ENCODE measurements around the gene PLK5.

The PLK5 gene

DNA sequence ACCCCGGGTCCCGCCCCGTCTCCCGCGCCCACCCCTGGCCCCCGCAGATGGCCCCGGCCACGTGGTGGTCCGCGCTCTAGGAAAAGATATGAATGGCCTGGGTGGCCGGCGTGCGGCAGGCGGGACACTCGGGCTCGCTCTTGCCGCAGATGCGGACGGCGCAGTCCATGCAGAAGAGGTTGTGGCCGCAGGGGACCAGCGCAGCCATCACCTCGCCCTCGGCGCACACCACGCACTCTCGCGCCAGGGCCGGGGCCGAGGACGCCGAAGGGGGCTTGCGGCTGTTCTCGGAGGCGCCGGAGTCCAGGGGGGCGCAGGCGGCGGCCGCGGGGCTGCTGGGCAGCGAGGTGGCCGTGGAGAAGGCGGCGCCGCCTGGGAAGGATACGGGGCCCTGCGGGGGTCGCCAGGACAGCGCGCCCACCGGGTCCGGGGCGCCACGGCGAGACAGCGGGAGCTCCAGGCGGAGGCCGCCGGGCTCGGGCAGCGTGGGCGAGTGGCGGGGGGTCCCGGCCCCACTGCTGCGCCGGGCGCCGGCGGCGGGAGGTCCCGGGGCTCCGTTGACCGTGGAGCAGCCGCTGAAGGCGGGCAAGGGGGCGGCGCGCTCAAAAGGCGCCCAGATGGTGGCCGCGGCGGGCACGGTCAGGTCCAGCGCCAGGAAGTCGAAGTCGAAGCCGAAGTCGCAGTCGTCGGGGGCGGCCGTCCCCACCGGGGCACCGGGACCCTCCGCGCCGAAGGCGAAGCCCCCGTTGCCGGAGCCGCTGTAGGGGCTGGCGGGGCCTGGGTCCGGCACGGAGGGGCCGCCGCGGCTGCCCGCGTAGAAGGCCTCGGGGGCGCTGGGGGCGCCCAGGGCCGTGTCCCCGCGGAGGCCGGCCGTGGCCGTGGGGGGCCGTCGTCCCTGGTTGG, 31.9 kb downstream of the PLK5 start:
- DNase-seq (ENCODE audit: low read depth) = no peak

DNA sequence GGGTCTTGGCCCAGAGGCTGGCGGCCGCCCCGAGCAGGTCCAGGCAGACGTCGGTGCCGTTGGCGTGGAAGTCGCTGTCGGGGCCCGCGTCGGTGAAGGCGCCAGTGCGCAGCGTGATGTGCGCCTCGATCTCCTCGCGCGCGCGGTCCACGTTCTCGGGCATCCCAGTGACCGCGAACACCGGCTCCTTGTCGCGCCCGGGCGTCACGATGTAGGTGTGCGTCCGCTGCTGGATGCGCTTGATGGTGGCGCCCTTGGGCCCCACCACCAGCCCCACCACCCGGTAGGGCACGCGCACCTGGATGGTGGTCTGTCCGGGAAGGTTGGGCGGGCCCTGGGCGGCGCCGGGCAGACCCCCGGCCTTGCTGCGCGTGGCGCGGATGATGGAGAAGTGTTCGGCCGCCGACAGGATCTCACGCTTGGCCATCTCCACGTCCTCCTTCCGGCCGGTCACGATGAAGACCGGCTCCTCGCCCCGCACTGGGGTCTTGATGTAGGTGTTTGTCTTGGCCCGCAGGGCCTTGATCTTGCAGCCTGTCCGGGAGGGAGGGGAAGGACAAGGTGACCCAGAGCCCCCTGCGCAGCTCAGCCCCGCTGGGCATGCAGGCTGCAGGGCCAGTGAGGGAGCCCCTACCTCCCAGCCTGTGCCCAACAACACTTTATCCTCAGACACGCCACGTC, 32.7 kb downstream of the PLK5 start:
- no peak for DNase-seq (ENCODE audit: low read depth)

DNA sequence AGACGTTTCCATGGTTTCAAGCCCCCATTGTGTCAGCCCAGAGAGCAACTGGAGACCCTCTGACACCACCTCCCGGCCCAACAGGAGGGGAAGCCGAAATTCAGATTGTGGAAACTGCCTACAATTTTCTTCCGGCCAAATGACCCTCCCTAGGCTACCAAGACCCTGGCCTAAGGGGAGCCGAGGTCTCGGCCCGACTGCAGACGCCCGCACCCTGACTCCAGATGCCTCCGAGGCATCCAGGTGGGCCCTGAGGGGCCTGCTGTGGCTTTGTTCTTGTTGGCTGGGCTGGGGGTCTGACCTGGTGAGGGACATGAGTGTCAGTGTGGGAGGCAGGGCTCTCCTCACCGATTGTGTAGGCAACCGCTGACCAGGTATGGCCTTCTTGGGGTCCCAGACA, 34.7 kb downstream of the PLK5 start:
- DNase-seq (ENCODE audit: low read depth) = no peak

DNA sequence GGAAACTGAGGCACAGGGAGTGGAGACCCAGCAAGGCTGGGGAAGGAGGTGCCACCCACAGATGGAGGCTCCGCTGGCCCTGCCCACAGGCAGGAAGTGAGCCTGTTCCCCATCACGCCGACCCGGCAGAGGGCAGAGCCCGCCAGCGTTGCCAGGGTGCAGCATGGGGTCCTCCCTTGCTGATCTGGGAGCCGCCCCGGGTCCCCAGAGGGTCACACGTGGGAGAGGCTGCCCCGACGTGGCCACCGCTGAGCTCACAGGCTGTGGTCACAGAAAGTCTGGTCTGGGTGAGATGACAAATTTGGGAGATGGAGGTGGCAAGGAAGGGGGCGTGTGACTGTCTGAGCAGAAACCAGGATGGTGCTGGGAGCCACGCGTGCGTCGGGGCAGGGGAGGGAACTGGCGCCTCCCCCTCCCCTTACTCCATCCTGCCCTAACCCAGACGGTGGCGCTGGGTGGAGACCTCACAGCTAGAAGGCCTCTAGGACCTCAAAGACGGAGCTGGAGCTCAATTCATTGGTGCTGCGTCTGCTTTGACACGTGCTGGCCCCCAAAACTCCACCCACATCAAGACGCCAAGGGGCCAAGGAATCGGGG, 36.5 kb downstream of the PLK5 start:
- no peak for DNase-seq (ENCODE audit: low read depth)

DNA sequence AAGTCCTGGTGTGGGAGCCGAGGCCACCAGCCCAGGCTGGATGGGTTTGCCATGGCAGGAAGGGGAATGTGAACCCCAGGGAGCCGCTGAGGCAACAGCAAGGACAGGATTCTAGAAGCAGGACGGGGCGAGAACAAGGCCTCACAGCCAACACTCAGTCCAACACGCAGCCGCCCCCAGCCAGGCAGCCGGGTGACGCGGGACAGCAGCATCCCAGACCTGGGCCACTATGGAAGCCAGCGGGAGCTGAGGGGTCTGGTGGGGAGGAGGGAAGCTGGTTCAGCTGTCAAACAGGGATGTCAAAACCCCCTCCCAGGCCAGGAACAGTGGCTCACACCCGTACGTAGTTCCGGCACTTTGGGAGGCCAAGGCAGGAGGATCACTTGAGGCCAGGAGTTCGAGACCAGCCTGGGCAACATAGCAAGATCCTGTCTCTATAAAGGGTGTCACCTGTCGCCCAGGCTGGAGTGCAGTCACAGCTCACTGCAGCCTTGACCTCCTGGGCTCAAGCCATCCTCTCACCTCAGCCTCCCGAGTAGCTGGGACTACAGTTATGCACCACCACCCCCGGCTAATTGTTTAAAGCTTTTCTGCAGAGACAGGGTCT, 37.5 kb downstream of the PLK5 start:
- DNase-seq (ENCODE audit: low read depth) = no peak

DNA sequence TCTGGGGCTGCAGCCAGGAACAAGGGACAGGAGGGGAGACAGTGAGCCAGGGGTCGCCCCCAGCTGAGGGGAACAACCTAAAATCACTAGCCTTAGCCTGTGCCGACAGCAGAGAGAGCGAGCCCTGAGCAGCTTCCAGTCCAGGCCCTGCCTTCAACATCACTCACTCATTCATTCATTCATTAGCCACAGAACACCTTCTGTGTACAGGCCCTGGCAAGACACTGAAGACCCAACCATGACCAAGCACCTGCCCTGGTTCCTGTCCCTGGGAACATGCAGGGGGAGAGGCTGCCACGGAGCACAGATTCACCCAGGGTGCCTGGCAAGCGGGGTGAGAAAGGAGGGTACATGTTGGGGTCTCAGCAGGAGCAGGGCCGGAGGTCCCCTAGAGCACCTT, 39.4 kb downstream of the PLK5 start:
- DNase-seq (ENCODE audit: low read depth) = no peak

DNA sequence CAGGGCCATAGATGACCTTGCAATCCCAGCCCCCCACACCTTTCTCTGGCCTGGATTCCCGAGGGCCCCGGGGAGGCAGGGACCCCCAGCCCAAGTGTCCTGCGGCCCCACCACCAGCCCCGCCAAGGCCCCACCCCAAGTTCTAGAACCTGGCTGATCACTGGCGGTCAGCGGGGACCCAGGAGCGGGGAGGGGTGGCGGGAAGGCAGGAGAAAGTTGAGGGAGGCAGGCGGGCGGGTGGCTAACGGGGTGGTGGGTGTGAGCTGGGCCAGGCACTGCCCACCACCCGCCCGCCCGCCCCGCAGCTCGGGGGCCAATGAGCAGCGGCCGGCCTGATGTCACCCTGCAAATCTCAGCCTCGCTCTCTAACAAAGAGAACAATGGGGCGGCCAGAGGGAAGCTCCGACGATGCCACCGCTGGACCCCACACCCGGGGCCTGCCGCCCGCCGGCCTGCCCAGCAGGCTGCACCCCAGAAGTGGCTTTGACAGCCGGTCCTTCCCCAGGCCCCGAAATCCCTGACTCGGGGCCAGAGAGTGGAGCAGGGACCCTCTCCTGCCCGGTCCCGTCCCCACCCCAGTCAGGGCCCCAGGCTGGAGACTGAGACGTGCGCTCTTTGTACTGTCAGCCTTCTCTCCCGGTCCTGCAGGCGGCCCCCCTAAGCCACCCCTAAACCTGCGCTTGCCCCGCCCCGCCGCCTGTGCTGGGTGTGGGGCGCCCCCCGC, 42.7 kb downstream of the PLK5 start:
- DNase-seq (ENCODE audit: low read depth) = no peak

DNA sequence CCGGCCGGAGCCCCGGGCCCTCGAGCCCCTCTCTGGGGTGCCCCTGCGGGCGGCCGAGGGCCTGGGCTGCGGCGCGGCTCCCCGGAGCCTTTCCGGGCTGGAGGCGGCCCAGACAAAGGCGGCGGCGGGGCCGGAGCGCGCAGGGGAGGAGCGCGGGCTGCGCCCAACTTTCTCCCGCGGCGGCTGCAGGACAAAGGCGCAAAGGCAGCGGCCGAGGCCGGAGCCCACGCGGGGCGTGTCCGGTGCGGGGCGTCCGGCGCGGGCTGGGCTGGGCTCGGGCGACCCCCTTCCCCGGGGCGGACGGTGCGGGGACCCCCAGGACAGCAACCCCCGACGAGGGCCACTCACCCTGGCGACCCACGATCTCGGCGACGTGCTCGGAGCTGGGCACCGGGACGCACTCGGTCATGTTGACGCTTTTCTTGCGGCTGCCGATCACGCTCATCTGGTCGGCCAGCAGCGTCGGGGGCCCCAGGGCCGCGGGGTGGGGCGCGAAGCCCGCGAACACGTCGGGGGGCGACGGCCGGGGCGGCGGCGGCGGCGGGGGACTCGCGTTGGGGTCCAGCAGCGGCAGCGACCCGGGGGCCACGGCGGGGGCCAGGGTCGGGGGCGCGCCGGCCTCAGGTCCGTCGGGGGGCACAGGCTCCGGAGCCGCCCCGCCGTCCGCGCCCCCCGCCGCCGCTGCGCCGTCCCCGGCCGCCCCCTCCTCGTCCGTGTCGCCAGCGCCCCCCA, 43.4 kb downstream of the PLK5 start:
- no peak for DNase-seq (ENCODE audit: low read depth)

DNA sequence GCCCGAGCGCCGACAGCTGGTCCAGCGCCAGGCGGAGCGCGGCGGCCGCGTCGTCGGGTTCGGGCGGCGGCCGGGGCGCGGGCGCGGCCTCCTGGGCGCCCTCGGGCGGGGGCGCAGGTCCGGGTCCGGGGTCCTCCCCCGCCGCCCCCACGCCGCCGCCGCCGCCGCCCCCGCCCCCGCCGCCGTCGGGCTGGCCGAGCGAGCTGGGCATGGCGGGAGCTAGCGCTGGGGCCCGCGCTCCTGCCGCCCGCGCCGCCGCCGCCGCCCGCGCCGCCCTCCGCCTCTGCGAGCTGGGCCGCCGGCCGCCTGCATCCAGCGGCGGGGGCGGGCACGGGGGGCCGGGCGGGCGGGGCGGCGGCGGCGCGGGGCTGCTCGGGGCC, 44.0 kb downstream of the PLK5 start:
- no peak for DNase-seq (ENCODE audit: low read depth)

DNA sequence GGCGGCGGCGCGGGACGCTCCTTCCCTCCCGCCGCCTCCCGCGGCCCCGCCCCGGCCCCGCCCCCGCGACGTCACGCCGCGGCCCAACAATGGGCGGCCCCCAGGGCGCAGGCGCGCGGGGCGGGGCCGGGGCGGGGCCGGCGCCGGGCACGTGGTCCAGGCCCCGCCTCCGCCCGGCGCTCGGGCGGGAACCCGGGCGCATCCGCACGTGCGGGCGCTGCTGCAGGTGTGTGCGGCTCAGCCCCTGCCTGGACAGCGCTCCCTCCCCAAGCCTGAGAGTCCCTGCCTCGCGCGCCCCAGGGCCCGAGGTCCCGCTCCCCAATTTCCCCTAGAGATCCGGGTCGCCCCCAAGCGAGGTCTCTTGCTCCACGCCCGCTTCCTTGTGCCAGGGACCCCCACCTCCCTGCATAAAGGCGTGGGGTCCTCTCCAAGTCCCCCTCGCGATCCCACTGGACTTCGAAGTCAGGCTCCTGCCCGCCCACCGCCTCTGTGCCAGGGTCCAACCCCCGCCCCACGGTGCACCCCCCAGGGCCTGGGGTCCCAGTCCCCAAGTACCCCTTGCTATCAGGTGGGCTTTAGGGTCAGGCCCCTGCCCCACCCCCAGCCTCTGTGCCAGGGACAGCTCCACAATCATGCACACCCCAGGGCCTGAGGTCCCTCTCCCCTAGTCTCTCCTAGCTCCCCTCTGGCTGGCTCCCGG, 44.6 kb downstream of the PLK5 start, which contains the start of gene MEX3D:
Gene MEX3D (minus strand): TSS at position 6 of the 700 bp plus-strand sequence. CDS start 267 bp downstream, outside the sequence.
- DNase-seq (ENCODE audit: low read depth) = peak; percentile 78

DNA sequence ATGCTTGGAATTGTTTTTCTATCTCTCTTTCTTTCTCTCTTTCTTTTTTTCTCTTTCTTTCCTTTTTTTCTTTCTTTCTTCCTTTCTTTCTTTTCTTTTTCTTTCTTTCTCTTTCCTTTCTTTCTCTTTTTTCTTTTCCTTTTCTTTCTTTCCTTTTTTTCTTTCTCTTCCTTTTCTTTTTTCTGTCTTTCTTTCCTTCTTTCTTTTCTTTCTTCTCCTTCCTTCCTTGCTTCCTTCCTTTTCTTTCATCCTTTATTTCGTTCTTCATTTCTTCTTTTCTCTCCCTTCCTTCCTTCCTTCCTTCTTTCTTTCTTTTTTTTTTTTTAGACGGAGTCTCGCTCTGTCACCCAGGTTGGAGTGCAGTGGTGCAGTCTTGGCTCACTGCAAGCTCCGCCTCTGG, 46.1 kb downstream of the PLK5 start:
- no peak for DNase-seq (ENCODE audit: low read depth)

DNA sequence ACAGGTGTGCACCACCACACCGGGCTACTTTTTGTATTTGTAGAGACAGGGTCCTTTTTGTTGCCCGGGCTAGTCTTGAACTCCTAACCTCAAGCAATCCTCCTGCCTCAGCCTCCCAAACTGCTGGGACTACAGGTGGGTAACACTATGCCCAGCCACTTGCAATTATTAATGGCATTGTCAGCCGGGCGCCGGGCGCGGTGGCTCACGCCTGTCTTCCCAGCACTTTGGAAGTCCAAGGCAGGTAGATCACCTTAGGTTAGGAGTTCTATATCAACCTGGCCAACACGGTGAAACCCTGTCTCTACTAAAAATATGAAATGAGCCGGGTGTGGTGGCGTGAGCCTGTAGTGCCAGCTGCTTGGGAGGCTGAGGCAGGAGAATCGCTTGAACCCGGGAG, 47.0 kb downstream of the PLK5 start:
- no peak for DNase-seq (ENCODE audit: low read depth)

DNA sequence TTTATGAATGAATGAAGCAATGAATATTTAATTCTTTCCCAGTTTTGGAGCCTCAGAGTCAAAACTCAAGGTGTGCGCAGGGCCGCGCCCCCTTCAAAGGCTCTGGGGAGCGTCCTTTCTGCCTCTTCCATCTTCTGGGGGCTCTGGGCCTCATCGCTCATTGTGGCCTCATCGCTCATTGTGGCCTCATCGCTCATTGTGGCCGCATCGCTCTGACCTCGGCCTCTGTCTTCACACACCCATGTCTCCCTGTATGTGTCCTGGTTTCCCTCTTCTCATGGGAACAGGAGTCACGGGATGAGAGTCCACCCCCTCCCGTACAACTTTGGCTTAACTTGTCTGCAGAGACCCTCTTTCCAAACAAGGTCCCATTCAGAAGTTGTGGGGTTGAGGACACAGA, 47.5 kb downstream of the PLK5 start:
- DNase-seq (ENCODE audit: low read depth) = no peak

DNA sequence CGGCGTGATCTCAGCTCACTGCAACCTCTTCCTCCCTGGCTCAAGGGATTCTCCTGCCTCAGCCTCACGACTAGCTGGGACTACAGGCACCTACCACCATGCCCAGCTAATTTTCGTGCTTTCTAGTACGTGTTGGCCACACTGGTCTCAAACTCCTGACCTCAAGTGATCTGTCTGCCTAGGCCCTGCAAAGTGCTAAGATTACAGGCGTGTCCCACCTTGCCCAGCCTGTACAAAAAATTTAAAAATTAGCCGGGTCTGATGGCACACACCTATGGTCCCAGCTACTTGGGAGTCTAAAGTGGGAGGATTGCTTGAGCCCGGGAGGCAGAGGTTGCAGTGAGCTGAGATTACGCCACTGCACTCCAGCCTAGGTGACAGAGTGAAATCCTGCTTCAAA, 48.9 kb downstream of the PLK5 start:
- no peak for DNase-seq (ENCODE audit: low read depth)

DNA sequence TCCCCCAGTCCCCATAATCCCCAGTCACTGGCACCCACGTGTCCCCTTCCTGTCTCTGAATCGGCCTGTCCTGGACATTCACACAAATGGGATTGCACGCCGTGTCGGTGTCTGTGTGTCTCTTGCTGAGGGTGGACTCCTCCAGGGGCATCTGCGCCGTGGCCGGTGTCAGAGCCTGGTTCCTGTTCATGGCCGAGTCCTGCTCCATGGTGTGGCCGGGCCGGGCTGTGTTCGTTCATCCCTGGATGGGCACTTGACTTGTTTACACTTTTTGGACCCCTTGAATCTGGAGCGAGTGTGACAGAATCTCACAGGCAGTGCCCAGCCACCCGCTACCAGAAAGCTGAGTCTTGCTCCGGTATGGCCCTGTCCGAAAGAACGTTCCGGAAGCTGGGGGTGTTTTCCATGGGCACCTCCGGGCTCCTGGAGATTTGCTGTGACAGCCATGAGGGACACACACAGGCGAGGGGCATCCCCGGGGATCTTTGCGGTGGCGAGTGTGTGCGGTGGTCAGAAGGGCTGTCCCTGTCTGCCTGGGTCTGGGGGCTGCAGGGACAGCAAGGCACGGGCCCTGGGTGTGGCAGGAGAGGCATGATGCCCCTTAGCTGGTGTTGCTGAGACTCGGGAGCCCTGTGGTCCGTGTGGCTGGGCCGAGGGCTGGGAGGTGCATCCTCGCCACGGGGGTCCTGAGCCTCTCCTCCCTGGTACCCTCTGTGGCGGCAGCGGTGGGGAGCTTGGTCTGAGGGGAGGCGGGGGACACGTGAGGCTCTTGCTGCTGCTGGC, 50.7 kb downstream of the PLK5 start:
- DNase-seq (ENCODE audit: low read depth) = no peak

DNA sequence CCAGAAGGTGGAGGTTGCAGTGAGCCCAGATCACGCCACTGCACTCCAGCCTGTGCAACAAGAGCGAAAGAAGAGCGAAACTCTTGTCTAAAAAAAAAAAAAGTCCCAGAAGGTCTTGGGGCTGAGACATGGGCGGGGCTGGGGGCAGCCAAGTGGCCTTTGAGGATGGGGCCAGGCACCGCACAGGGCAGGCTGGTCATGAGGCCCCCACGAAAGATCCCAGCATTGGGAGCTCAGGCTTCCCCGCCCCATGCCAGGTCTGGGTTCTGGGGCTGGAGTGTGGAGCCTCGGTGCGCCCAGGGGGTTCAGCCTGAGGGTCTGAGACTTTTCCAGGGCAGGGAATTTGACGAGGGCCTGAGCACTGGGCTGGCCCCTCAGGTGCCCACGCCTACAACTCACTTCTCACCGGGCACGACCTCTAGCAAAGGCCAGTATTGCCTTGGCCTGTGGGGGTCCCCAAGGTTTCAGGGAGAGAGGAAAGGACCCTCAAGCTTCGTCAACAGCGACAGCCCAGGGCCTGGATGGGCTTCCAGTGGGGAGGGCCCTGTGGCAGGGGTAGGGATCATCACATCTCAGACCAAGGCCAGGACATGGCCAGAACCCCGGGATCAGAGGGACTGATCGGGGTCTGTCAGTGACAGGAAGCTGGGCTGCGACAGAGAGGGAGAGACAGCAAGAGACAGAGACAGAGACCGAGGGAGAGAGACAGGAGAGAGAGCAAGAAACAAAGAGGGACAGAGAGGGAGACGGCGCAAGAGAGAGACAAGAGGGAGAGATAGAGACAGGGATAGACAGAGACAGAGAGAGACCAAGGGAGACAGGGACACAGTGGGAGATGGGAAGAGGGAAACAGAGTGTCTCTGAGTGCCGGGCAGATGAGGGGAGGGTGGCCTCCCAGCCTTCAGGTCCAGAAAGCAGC, 51.7 kb downstream of the PLK5 start:
- no peak for DNase-seq (ENCODE audit: low read depth)

DNA sequence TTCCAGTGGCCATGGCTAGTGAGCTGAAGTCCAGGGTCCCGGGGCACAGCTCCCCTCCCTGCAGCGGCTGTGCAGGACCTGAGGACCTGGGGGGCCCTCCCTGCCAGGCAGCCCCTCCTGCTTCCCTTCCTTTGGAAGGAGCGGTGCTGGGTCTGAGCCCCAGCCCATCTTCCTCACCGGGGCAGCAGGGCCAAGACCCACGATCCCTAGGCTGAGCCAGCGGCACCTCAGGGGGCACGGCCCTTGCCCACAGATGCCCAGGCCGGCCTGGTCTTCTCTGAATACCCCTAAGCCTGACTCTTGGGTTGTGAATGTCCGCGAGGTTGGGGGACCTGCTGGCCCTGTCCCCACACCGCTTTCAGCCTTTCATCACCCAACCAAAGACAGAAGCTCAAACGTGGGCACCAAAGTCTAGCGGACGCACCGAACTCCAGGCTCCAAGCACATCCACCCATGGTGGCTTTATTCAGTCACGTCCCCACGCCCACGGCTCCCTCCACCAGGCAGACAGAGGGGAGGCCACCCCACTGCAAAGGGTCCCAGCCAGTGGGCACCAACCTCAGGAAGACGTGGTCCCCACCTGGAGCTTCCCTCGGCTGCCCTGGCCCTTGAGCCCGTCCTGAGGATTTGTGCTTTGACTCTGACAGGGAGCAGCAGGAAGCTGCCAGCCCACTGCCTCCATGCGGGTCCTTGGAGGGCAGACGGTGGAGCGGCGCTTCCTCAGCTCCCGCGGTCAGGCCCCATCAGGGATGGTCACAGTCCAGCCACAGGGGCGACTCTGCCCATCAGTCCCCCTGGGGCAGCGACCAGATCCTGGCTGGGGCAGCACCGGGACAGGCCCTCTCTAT, 52.6 kb downstream of the PLK5 start:
- DNase-seq (ENCODE audit: low read depth) = no peak

Data from stimulated activated CD4-positive, alpha-beta T cell treated with anti-CD3 and anti-CD28 coated beads, Interleukin-2, amount 100 ng/mL, for 4 hours (primary cell).